B cell (primary cell): ENCODE results near the gene DHRS4L2.
A peak's percentile ranks its signal among the peaks of the same experiment; 100 is the strongest.
"Not testable (repeated sequence)": the region's sequence is repeated elsewhere in the genome, so short reads cannot be mapped to it uniquely, and the experiment has no call there.

ENCODE experiments used
- EZH2 ChIP-seq: IDR thresholded peaks from 2 replicates; pipeline ENCODE4 v1.6.1; 2012; ENCODE audit warnings: borderline replicate concordance, low read depth, mild to moderate bottlenecking, moderate library complexity, low read length; ENCODE audit not compliant: insufficient read depth, poor library complexity, severe bottlenecking
- TF ChIP-seq, protein P1 (sequence below): fragments of 200-600 bp; IDR thresholded peaks from one replicate; pipeline ENCODE4 v1.8.0; 2022; ENCODE audit warnings: antibody characterized with exemption, mild to moderate bottlenecking

DNA sequence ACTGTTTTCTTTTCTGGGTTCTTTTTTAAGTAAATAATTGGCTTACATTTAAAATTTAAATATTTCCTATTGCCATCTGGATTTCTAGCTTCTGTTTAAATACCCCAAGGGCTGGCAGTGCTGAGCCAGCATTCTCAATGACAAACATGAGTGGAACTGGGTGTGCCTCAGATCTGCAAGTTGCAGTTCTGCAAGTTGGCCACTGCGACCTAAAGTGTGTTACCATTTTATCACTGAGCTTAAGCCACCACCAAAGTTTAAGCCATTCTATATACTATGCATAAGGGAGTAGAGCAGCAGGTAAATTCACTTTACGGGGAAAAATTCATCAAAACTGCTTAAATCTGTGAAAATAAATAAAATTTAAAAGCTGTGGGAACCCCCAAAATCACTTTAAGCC, 11.5 kb upstream of the DHRS4L2 start:
- TF ChIP-seq EZH2, result not testable (repeated sequence)
- TF ChIP-seq, protein P1, sequence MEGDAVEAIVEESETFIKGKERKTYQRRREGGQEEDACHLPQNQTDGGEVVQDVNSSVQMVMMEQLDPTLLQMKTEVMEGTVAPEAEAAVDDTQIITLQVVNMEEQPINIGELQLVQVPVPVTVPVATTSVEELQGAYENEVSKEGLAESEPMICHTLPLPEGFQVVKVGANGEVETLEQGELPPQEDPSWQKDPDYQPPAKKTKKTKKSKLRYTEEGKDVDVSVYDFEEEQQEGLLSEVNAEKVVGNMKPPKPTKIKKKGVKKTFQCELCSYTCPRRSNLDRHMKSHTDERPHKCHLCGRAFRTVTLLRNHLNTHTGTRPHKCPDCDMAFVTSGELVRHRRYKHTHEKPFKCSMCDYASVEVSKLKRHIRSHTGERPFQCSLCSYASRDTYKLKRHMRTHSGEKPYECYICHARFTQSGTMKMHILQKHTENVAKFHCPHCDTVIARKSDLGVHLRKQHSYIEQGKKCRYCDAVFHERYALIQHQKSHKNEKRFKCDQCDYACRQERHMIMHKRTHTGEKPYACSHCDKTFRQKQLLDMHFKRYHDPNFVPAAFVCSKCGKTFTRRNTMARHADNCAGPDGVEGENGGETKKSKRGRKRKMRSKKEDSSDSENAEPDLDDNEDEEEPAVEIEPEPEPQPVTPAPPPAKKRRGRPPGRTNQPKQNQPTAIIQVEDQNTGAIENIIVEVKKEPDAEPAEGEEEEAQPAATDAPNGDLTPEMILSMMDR, result peak; percentile 57
